Neural progenitor cell (in vitro differentiated cells): ENCODE results near the gene CDK1. TPM values are rescaled to one million over a fixed set of nuclear protein-coding genes. Genes with fewer than 3 reads are reported as not detected.
"Not testable (repeated sequence)": the region's sequence is repeated elsewhere in the genome, so short reads cannot be mapped to it uniquely, and the experiment has no call there.

Source experiments
- DNase-seq: peaks from one replicate; pipeline ENCODE4 v3.0.0-alpha.2; 2016; ENCODE audit warnings: low spot score
- H2AFZ ChIP-seq: fragments of 200-600 bp; sonication (generic); replicated peaks from 2 replicates; pipeline ENCODE4 v1.6.1; 2016; ENCODE audit warnings: antibody characterized with exemption
- H3F3A ChIP-seq: fragments of 200-600 bp; sonication (generic); 2 replicates; pipeline ENCODE4 v1.6.1; 2016; ENCODE audit warnings: antibody characterized with exemption, low read depth
- H3K27ac ChIP-seq: fragments of 200-600 bp; sonication (generic); 2 replicates; pipeline ENCODE4 v1.5.1; 2016; ENCODE audit warnings: mild to moderate bottlenecking
- H3K27me3 ChIP-seq: fragments of 200-600 bp; sonication (generic); 2 replicates; pipeline ENCODE4 v1.6.1; 2016; ENCODE audit warnings: mild to moderate bottlenecking, moderate library complexity
- H3K36me3 ChIP-seq: fragments of 200-600 bp; sonication (generic); 2 replicates; pipeline ENCODE4 v1.5.1; 2016
- H3K4me1 ChIP-seq: fragments of 200-600 bp; sonication (generic); 2 replicates; pipeline ENCODE4 v1.6.1; 2016; ENCODE audit warnings: mixed run types
- H3K4me2 ChIP-seq: fragments of 200-600 bp; sonication (generic); 2 replicates; pipeline ENCODE4 v1.6.1; 2016
- H3K4me3 ChIP-seq: fragments of 200-600 bp; sonication (generic); 2 replicates; pipeline ENCODE4 v1.5.1; 2016
- H3K79me2 ChIP-seq: fragments of 200-600 bp; sonication (generic); 2 replicates; pipeline ENCODE4 v1.6.1; 2016; ENCODE audit warnings: low read depth
- H3K9ac ChIP-seq: fragments of 200-600 bp; sonication (generic); 2 replicates; pipeline ENCODE4 v1.6.1; 2016
- H3K9me3 ChIP-seq: fragments of 200-600 bp; sonication (generic); 2 replicates; pipeline ENCODE4 v1.5.1; 2016; ENCODE audit warnings: low read depth
- H4K20me1 ChIP-seq: fragments of 200-600 bp; sonication (generic); 2 replicates; pipeline ENCODE4 v1.6.1; 2016; ENCODE audit warnings: low read depth
- H3K27ac Mint-ChIP-seq: 3 replicates; pipeline ENCODE4 v1.8.0; 2021; ENCODE audit warnings: mixed read lengths
- H3K27me3 Mint-ChIP-seq: 2 replicates; pipeline ENCODE4 v1.8.0; 2022; ENCODE audit warnings: low read depth, mild to moderate bottlenecking, inconsistent platforms, moderate library complexity, mixed read lengths; ENCODE audit not compliant: insufficient read depth
- H3K36me3 Mint-ChIP-seq: 3 replicates; pipeline ENCODE4 v1.8.0; 2021; ENCODE audit warnings: mixed read lengths
- H3K4me1 Mint-ChIP-seq: 3 replicates; pipeline ENCODE4 v1.8.0; 2021; ENCODE audit warnings: mixed read lengths
- H3K4me3 Mint-ChIP-seq: 3 replicates; pipeline ENCODE4 v1.8.0; 2021; ENCODE audit warnings: mild to moderate bottlenecking, moderate library complexity, mixed read lengths
- H3K9me3 Mint-ChIP-seq: 3 replicates; pipeline ENCODE4 v1.8.0; 2020; ENCODE audit warnings: mixed read lengths
- EZH2 ChIP-seq: fragments of 200-600 bp; sonication (generic); IDR thresholded peaks from 2 replicates; pipeline ENCODE4 v1.6.1; 2017; ENCODE audit warnings: antibody characterized with exemption, mild to moderate bottlenecking, moderate library complexity
- EZH2phosphoT487 ChIP-seq: fragments of 200-600 bp; sonication (generic); IDR thresholded peaks from 2 replicates; pipeline ENCODE4 v1.6.1; 2017; ENCODE audit warnings: antibody characterized with exemption
- total RNA-seq: library from RNA; depleted of rRNA; stranded (reverse); fragments of >200 nt; gene quantifications from 2 replicates; pipeline ENCODE4 v1.2.3, GENCODE V29; 2015; ENCODE audit warnings: low replicate concordance
- TF ChIP-seq, protein P1 (sequence below): fragments of 200-600 bp; sonication (generic); IDR thresholded peaks from 2 replicates; pipeline ENCODE4 v1.5.1; 2017; ENCODE audit warnings: antibody characterized with exemption, mild to moderate bottlenecking

Gene CDK1
- total RNA-seq, 1 donor from 2014 or later, result 421 TPM

DNA sequence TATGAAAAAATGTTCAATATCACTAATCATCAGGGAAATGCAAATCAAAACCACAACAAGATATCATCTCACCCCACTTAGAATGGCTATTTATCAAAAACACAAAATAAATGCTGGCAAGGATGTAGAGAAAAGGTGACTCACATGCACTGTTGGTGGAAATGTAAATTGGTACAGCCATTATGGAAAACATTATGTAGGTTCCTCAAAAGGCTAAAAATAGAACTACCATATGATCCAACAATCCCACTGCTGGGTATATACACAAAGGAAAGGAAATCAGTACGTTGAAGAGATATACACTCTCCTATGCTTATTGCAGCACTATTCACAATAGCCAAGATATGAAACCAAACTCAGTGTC lies 50.2 kb downstream of the CDK1 start:
- H4K20me1 ChIP-seq, result no peaks in the 10 kb centered on the region
- no peak overlapping the region for H3K4me2 ChIP-seq
- H2AFZ ChIP-seq, result no peak overlapping the region
- Mint-ChIP-seq H3K4me3 (no peak overlapping the region), H3K27ac (no peak overlapping the region), H3K9me3 (no peaks in the 10 kb centered on the region), H3K27me3 (peaks cover 2% of the 10 kb centered on the region), H3K4me1 (no peaks in the 10 kb centered on the region), H3K36me3 (no peaks in the 10 kb centered on the region)
- H3K4me3 ChIP-seq, result no peak overlapping the region
- no peaks in the 10 kb centered on the region for H3F3A ChIP-seq
- no peaks in the 10 kb centered on the region for H3K36me3 ChIP-seq
- TF ChIP-seq EZH2 (no peak), EZH2phosphoT487 (no peak)
- TF ChIP-seq, protein P1, sequence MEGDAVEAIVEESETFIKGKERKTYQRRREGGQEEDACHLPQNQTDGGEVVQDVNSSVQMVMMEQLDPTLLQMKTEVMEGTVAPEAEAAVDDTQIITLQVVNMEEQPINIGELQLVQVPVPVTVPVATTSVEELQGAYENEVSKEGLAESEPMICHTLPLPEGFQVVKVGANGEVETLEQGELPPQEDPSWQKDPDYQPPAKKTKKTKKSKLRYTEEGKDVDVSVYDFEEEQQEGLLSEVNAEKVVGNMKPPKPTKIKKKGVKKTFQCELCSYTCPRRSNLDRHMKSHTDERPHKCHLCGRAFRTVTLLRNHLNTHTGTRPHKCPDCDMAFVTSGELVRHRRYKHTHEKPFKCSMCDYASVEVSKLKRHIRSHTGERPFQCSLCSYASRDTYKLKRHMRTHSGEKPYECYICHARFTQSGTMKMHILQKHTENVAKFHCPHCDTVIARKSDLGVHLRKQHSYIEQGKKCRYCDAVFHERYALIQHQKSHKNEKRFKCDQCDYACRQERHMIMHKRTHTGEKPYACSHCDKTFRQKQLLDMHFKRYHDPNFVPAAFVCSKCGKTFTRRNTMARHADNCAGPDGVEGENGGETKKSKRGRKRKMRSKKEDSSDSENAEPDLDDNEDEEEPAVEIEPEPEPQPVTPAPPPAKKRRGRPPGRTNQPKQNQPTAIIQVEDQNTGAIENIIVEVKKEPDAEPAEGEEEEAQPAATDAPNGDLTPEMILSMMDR, result no peak
- H3K27ac ChIP-seq, result no peak overlapping the region
- no peaks in the 10 kb centered on the region for H3K79me2 ChIP-seq
- H3K4me1 ChIP-seq, result no peaks in the 10 kb centered on the region
- no peaks in the 10 kb centered on the region for H3K9me3 ChIP-seq
- DNase-seq, result no peak
- no peaks in the 10 kb centered on the region for H3K27me3 ChIP-seq
- no peak overlapping the region for H3K9ac ChIP-seq

DNA sequence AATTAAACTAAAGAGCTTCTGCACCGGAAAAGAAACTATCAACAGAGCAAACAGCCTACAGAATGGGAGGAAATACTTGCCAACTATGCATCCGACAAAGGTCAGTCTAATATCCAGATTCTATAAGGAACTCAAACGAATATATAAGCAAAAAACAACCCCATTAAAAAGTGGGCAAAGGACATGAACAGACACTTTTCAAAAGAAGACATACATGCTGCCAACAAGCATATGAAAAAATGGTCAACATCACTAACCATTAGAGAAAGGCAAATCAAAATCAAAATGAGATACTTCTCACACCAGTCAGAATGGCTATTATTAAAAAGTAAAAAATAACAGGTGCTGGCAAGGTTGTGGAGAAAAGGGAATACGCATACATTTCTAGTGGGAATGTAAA lies 53.9 kb downstream of the CDK1 start:
- H3K27ac ChIP-seq, H3K4me2 ChIP-seq, H3K36me3 Mint-ChIP-seq, H3K9me3 ChIP-seq, H3F3A ChIP-seq, H3K9ac ChIP-seq, H3K27me3 Mint-ChIP-seq, H3K4me3 Mint-ChIP-seq, H3K27ac Mint-ChIP-seq, H3K9me3 Mint-ChIP-seq, H2AFZ ChIP-seq, DNase-seq, H3K79me2 ChIP-seq, H3K4me1 Mint-ChIP-seq, H3K36me3 ChIP-seq, H4K20me1 ChIP-seq, H3K4me1 ChIP-seq, H3K27me3 ChIP-seq, H3K4me3 ChIP-seq: not testable (repeated sequence)

DNA sequence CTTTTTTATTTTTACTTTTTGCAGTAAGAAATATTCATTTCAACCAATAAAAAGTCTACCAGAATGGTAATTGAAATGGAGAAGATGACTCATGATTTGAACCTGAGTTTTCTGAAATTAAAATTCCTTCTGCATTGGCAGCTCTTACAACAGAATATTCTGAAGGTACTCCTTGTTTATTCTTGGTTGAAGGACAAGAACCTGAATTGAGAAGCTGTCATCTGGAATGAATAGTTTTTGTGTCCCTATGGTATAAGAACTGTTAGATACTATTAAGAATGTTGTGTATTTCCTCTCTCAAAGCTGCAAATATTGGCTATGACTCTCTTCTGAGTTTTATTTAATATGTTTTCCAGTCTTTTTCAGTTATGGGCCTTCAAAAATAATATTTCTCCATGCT lies 56.1 kb downstream of the CDK1 start:
- no peaks in the 10 kb centered on the region for H3K36me3 Mint-ChIP-seq
- Histone ChIP-seq H3K36me3 (no peaks in the 10 kb centered on the region), H3K4me1 (no peaks in the 10 kb centered on the region), H3K79me2 (no peaks in the 10 kb centered on the region), H2AFZ (no peak overlapping the region), H3K27me3 (no peaks in the 10 kb centered on the region), H3K4me2 (no peak overlapping the region), H3K4me3 (no peak overlapping the region), H3K9me3 (no peaks in the 10 kb centered on the region), H3F3A (no peaks in the 10 kb centered on the region), H3K9ac (no peak overlapping the region), H4K20me1 (no peaks in the 10 kb centered on the region), H3K27ac (no peak overlapping the region)
- TF ChIP-seq EZH2 (no peak), EZH2phosphoT487 (no peak)
- TF ChIP-seq, protein P1, result no peak
- H3K27ac Mint-ChIP-seq, result no peak overlapping the region
- H3K4me3 Mint-ChIP-seq, result no peak overlapping the region
- H3K9me3 Mint-ChIP-seq, result no peaks in the 10 kb centered on the region
- no peak for DNase-seq
- peaks cover 2% of the 10 kb centered on the region for H3K27me3 Mint-ChIP-seq
- no peaks in the 10 kb centered on the region for H3K4me1 Mint-ChIP-seq

DNA sequence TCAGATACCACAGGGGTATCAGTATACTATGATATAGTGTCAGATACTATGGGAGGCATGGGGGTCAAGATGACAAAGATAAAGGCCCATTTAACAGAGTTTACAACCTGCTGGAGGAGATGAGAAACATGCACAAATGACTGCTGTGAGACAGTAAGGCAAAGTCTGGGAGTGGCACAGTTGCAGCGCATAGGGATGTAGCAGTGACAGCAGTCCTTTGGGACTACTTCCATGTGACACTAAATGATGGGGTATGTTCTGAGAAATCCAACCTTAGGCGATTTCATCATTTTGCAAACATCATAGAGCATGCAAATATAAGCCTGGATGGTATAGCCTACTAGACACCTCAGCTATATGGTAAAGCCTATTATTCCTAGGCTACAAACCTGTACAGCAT lies 56.8 kb downstream of the CDK1 start:
- Histone ChIP-seq H3K27me3 (no peaks in the 10 kb centered on the region), H3K9ac (no peak overlapping the region), H3K27ac (no peak overlapping the region), H3K79me2 (no peaks in the 10 kb centered on the region), H3K4me3 (no peak overlapping the region), H3K36me3 (no peaks in the 10 kb centered on the region), H3K4me2 (no peak overlapping the region), H2AFZ (no peak overlapping the region), H4K20me1 (no peaks in the 10 kb centered on the region), H3K9me3 (no peaks in the 10 kb centered on the region), H3F3A (no peaks in the 10 kb centered on the region), H3K4me1 (no peaks in the 10 kb centered on the region)
- peaks cover 2% of the 10 kb centered on the region for H3K27me3 Mint-ChIP-seq
- TF ChIP-seq, protein P1, result no peak
- no peak for TF ChIP-seq EZH2
- no peaks in the 10 kb centered on the region for H3K36me3 Mint-ChIP-seq
- H3K4me1 Mint-ChIP-seq, result peaks cover under 1% of the 10 kb centered on the region
- no peak for DNase-seq
- no peak overlapping the region for H3K27ac Mint-ChIP-seq
- no peaks in the 10 kb centered on the region for H3K9me3 Mint-ChIP-seq
- no peak overlapping the region for H3K4me3 Mint-ChIP-seq

DNA sequence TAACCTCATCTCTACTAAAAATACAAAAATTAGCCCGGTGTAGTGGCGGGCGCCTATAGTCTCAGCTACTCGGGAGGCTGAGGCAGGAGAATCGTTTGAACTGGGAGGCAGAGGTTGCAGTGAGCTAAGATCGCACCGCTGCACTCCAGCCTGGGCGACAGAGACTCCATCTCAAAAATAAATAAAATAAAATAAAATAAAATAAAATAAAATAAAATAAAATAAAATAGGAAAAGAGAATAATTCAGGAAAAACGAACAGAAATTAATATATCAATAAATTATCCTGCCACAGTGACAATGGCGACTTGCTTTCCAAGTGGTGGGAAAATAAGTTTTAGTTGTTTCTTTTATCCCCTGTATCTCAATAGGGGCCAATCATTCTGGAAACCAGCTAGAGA lies 62.9 kb downstream of the CDK1 start:
- not testable (repeated sequence) for H3K9ac ChIP-seq, H3K36me3 ChIP-seq, H3K4me1 Mint-ChIP-seq, H3K27ac ChIP-seq, H3K4me1 ChIP-seq, H2AFZ ChIP-seq, DNase-seq, H3K4me3 Mint-ChIP-seq, H3K9me3 ChIP-seq, H3K9me3 Mint-ChIP-seq, H3K36me3 Mint-ChIP-seq, H3K79me2 ChIP-seq, H3F3A ChIP-seq, H3K4me2 ChIP-seq, H3K4me3 ChIP-seq, H3K27me3 ChIP-seq, H3K27me3 Mint-ChIP-seq, H3K27ac Mint-ChIP-seq, H4K20me1 ChIP-seq
